Suppressor macrophage treated with lipopolysaccharide for 1 hour (primary cell): ENCODE data around the gene PFN1.

Source experiments
- DNase-seq, 3 donors: peaks; one replicate each; pipeline ENCODE4 v3.0.0-alpha.2; 2020 to 2022

PFN1 gene

DNA sequence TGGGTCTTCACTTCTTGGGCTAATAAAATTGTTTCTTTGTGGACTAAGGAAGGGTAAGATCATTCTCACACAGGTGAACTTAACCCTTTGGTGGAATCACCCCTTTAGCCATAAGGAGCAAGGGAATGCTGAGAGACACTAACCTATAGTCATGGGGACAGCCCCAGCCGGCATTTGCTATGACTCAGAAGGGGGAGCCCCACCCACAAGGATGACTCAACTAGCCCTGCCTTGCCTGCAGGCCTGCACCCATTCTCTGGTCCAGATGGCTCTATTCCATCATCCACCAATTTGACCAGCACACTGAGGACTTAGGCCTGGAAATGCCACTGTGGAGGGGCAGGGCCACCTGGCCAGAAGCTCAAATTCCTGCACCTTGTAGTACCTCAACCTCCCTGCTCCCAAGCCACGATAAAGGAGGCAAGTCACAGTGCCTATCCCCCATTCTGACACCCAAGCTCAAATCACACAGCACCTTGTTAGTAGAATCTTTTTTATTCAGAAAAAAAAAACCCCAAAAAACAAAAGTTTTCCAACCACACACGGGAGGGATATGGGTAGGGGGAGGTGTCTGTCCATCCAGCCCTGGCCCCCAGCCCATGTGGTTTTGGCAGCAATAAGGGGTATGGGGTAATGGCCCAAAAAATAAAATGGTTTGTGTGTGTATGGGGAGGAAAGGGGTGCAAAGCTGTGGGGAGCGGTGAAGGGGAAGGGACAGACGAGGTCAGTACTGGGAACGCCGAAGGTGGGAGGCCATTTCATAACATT lies 3.0 kb downstream of the PFN1 start:
- DNase-seq: peak; percentile 95 to 97 (median 95)

DNA sequence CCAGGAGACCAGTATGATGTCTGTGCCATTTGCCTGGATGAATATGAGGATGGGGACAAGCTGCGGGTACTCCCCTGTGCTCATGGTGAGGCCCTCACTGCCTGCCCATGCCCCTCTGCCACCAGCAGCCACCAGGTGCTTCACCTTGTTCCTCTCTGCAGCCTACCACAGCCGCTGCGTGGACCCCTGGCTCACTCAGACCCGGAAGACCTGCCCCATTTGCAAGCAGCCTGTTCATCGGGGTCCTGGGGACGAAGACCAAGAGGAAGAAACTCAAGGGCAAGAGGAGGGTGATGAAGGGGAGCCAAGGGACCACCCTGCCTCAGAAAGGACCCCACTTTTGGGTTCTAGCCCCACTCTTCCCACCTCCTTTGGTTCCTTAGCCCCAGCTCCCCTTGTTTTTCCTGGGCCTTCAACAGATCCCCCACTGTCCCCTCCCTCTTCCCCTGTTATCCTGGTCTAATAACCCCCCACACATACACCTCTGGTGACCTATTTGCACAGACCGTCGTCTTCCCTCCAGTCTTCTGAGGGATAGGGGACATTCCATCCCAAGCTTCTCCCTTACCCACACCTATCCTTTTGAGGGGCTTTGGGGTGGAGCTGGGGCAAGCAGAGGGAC lies 3.7 kb downstream of the PFN1 start:
- DNase-seq: no peak

DNA sequence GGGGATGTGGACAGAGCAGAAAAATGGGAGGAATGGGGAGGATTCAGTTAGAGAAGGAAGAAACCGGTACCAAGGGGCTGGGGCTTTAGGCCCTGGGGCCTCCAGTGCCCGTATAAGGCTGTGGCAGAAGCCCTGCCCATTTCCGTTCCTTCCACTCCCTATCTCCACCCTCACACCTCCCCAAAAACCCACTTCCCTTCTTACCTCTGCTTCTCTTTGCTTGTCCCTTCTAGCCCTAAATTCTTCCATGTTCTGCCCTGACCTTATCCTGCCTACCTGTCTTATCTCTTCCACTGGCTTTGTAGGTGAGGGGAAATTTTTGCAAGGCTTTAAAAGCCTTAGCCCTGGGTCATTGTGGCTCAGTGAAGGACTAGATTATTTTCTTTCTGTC lies 4.2 kb downstream of the PFN1 start:
- DNase-seq: no peak

DNA sequence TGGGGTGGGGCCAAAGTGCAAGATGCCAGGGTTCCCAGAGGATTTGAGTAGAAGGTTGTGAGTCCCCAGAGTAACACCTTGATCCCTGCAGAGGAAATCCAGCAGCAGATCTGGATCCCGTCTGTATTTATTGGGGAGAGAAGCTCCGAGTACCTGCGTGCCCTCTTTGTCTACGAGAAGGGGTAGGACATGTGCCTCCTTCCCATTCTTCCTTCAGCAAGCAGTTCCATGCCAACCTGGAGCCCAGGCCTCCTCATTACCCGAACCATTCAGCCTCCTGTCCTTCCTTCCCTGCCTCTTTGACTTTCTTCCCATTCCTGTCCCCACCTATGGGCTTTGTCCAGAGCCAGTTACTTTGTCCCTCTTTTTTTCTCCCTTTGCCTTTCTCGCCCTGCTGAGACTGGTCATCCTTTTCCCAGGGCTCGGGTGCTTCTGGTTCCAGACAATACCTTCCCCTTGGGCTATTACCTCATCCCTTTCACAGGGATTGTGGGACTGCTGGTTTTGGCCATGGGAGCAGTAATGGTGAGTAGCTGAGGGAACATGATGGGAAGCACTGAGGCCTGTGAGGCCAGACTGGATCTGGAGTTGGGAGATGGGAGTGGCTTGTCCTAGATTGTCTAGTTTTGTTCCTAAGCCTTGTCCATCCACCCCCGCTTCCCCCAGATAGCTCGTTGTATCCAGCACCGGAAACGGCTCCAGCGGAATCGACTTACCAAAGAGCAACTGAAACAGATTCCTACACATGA lies 5.4 kb downstream of the PFN1 start:
- no peak for DNase-seq

DNA sequence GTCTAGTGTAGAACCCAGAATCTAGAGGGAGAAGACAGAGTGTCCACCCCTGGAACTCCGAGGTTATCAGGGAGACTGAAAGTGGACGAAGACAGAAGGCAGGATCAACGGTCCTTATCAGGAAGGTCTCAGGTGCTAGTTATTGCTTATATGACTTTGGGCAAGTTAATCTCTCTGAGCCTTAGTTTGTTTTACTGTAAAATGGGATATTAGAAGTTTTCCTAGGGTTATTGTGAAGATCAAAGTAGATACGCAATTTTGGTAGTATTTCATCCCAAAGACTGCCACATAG lies 7.1 kb downstream of the PFN1 start:
- DNase-seq: no peak

DNA sequence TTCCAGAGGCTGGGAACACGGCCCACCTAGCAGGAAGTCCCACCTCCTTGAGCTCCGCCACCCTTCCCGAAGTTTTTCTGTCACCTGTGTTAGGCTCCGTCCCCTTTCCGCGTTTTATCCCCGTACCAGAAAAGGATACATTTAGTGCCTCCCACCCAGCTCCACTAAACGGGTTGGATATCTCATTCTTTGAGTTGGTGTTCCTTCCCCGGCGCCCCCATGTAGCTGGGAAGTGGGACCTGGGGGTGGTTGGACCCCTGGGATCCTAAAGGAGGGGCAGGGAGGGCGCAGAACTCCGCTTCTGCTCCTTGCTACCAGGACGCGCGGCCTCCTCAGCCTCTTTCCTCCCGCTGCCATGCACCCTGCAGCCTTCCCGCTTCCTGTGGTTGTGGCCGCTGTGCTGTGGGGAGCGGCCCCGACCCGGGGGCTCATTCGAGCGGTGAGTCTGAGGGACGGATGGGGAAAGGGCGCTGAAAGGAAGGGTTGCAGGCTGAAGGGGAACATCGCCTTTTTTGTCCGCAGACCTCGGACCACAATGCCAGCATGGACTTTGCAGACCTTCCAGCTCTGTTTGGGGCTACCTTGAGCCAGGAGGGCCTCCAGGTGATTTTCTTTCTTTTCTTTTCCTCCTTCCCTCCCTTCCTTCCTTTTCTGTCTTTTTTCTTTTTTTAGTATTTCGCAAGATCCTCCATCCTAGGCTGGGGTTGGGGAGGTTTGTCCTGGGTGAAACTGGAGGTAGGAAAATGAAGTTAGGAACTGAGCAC lies 7.6 kb downstream of the PFN1 start:
- peak in 1 of 3 donors; percentile 42 for DNase-seq

DNA sequence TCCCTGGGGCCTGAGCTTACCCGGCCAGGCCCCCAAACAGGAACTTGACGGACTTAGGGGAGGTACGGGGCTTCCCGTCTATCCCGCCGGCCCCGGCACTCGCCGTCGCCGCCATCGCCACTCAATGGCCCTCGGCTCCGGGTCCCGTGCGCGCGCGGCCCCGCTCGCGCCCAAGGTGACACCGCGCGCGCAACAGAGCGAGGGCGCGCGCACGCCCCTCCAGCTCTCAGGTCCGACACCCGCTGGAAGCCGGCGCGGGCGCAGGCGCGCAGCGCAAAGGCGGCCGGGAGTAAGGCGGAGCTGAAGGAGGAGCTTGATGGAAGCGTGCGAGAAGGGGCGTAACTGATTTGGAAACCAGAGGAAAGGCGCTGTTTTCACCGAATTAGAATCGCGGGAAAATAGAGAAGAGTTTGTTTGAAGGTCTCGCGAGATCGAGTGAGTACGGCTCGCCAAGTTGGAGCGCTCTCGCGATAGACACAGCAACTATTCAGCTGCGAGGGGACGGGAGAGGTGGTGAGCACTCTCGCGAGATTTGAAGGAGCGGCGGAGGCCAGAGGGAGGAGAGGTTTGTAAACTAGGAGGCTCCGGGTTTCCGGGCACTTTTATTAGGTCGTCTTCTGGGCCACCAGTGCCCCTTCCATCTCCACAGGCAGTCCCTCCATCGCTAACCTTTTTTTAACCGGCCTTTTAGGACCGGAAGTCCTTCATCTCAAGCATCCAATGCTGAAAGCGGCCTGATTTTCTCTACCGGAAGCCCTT lies 8.4 kb downstream of the PFN1 start, which contains the start of the genes RNF167 and SLC25A11:
TSS of gene RNF167 (plus strand) at position 473 of the 759 bp plus-strand sequence. CDS start 642 bp downstream, outside the sequence.
TSS of gene SLC25A11 (minus strand) at position 251 of the 759 bp plus-strand sequence. CDS start at position 115, 136 bp downstream.
- peak; percentile 97 to 100 (median 100) for DNase-seq

DNA sequence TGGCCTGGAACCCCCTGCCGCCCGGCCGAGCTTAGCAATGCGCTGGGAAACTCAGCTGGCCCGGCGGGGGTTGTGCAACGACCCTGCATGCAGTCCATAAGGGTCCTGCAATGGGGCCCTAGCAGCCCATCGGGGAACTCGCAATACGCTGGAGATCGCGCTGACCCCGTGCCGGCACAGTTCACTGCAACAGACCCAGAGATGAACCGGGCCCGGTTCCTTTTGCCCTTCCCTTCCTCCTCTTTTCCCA lies 8.9 kb downstream of the PFN1 start:
- DNase-seq: no peak

DNA sequence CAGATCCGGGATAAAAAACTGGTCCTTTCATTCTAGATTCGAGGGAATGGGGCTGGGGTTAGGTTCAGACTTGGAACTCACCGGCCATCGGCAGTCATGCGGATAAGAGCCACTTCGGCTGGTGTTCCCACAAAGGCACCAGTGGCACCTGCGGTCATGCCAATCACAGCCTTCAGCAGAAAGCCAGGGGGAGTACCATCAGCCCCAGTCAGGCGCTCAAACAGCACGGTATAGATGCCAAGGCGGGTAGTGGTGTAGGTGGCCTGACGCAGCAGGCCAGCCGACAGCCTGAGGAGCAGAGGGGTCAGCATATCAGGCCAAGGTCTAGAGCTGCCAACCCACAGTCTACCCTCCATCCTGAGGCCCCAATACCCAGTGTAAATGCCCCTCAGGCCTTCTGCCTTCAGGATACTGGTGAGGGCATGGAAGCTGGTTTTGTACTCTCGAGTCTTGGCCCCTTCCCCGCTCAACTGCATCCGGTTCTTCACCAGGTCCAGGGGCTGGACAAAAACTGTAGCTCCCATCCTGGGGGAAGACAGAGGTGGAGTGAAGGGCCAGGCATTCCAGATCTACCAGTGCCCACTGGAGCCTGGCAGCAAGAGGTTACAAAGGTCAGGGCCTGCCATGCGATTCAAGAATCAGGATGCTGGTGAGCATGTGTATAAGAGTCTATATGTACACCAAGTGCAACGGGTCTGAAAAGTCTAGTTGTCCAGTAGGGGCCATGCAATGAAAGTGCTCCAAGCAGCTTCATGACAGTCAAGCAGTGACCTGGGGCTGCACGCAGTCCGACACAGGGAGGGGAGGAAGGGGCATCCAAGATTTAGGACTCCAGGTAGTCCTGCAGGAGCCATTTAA lies 9.4 kb downstream of the PFN1 start:
- no peak for DNase-seq

DNA sequence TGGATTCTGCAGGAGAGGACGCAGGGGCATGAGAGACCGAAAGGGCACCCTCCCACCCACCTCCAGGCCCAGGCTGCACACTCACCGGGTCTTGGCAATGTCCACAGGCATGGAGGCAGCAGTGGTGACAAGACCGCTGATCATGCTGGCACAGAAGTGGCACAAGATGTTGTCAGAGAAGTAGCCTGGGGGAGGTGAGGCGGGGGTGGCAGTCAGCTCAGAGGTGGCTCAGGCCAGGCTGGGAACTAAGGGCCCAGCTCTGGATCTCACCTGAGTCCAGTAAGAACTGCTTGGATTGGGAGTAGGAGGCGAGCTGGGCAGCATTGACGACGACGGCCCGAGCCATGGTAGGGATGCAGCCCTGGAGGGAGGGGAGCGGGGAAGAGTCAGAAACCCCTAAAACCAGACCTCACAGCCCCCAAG lies 10.2 kb downstream of the PFN1 start:
- DNase-seq: no peak

DNA sequence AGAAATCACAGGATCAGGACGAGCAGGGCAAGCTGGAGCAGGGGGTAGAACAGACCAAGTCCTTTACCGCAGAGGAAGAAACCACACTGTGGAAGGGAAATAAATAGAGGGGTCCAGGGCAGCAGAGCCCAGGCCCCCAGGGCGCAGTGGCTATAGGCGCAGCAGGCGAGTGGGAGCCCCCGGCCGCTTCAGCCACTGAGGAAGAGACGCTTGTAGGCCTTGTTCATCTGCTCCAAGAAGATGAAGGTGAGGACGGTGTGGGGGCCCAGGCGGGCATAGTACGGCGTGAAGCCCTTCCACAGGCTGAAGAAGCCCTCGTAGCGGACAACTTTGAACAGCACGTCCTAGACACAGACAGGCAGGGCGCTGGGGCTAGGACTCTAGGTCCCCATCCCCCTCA lies 10.8 kb downstream of the PFN1 start:
- DNase-seq: no peak

DNA sequence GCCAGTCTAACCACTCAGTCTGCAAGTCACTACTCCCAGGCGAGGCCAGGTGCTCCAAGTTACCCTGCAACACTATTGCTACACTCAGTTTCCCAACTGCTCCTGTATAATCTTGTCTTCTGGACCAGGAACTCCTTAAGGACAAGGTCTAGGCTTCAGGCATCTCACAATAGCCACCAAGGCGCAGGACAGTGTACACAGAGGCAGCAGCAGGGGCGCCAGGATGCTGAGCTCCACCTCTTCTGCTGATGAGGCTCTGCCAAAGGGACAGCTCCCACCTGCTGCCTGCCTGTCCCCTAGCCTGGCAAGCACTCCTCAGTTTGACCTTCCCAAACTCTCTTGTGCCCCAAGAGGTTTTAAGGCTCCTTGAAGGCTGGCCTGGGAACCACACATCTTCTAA lies 11.9 kb downstream of the PFN1 start:
- DNase-seq: no peak

DNA sequence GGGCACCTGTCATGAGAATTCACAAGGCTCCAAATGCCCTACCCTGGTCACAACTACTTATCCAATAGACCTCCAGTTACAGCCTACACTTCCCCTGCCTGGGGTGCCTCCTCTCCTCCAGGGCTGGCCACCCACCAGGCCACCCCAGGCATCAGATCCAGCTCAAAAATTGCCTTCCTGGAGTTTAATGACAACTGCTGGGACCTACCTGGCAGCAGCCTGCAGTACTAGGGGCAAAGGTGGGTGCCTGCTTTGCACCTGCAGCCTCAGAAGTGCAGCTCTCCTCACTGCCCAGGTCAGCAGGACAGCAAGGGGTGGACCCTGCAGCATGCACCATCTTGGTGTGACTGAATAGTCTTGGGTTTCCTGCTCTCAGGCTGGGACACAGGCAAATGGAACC lies 12.7 kb downstream of the PFN1 start:
- DNase-seq: no peak

DNA sequence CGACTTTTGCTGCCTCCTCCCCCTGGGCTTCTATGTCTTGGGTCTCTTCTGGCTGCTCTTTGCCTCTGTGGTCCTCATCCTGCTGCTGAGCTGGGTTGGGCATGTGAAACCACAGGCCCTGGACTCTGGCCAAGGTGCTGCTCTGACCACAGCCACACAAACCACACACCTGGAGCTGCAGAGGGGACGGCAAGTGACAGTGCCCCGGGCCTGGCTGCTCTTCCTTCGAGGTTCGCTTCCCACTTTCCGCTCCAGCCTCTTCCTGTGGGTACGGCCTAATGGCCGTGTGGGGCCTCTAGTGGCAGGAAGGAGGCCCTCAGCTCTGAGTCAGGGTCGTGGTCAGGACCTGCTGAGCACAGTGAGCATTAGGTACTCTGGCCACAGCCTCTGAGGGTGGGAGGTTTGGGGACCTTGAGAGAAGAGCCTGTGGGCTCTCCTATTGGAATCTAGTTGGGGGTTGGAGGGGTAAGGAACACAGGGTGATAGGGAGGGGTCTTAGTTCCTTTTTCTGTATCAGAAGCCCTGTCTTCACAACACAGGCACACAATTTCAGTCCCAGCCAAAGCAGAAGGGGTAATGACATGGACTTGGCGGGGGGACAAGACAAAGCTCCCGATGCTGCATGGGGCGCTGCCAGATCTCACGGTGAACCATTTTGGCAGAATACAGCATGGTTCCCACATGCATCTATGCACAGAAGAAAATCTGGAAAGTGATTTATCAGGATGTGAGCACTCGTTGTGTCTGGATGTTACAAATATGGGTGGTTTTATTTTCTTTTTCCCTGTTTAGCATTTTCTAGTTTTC lies 14.0 kb downstream of the PFN1 start:
- DNase-seq: peak; percentile 66 to 79 (median 67)

DNA sequence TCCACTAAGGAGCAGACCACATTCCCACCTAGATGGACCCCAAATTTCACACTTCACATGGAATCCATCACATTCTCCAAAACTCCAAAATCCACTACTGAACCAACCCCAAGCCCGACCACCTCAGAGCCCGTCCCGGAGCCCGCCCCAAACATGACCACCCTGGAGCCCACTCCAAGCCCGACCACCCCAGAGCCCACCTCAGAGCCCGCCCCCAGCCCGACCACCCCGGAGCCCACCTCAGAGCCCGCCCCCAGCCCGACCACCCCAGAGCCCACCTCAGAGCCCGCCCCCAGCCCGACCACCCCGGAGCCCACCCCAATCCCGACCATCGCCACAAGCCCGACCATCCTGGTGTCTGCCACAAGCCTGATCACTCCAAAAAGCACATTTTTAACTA lies 14.7 kb downstream of the PFN1 start:
- no peak for DNase-seq

DNA sequence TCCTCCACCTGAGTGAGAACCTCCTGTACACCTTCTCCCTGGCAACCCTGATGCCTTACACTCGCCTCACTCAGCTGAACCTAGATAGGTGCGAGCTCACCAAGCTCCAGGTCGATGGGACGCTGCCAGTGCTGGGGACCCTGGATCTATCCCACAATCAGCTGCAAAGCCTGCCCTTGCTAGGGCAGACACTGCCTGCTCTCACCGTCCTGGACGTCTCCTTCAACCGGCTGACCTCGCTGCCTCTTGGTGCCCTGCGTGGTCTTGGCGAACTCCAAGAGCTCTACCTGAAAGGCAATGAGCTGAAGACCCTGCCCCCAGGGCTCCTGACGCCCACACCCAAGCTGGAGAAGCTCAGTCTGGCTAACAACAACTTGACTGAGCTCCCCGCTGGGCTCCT lies 15.6 kb downstream of the PFN1 start:
- DNase-seq: no peak

DNA sequence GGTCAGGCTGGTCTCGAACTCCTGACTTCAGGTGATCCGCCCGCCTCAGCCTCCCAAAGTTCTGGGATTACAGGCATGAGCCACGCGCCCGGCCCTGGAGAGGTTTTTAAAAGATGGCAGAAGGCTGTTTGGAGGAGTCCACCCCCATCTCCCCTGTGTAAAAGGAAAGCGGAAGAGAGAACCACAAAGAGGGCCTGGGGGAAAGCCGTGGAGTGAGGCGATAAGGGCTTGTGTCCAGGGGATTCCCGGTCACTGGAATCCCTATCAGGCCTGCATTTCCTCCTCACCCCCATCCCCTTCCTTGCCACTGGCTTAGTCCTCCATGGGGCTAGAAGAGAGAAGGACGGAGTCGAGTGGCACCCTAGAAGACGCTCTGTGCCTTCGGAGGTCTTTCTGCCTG lies 16.4 kb downstream of the PFN1 start, which contains the start of gene GP1BA:
TSS of gene GP1BA (plus strand) at position 315 of the 400 bp plus-strand sequence. CDS start 328 bp downstream, outside the sequence.
- DNase-seq: peak; percentile 73 to 85 (median 83)

DNA sequence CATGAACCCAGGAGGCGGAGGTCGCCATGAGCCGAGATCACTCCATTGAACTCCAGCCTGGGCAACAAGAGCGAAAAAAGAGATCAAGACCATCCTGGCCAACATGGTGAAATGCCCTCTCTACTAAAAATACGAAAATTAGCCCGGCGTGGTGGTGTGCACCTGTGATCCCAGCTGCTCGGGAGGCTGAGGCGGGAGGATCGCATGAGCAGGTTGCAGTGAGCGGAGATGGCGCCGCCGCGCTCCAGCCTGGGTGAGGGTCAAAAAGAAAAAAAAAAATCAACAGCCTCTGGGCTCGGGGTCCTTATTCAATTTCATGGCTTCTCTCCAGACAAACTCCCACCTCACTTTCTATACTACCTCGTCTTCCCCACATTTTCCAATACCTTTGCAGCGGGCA lies 19.4 kb downstream of the PFN1 start:
- DNase-seq: no peak

DNA sequence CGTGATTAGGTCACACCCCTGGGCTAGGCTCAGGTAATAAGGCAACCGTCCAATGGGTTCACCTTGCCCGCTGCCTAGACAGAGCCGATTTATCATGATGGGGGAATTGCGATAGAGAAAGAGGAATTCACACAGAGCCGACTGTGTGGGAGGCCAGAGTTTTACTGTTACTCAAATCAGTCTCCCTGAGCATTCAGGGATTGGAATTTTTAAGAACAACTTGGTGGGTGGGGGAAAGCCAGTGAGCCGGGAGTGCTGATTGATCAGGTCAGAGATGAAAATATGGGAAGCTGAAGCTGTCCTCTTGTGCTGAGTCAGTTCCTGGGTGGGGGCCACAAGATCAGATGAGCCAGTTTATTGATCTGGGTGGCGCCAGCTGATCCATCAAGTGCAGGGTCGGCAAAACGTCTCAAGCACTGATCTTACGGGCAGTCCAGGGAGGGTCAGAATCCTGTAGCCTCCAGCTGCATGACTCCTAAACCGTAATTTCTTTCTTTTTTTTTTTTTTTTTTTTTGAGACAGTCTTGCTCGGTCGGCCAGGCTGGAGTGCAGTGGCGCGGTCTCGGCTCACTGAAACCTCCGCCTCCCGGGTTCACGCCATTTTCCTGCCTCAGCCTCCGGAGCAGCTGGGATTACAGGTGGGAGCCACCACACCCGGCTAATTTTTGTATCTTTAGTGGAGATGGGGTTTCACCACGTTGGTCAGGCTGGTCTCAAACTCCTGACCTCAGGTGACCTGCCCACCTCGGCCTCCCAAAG lies 21.6 kb downstream of the PFN1 start:
- DNase-seq: peak in 2 of 3 donors; percentile 80 to 94

DNA sequence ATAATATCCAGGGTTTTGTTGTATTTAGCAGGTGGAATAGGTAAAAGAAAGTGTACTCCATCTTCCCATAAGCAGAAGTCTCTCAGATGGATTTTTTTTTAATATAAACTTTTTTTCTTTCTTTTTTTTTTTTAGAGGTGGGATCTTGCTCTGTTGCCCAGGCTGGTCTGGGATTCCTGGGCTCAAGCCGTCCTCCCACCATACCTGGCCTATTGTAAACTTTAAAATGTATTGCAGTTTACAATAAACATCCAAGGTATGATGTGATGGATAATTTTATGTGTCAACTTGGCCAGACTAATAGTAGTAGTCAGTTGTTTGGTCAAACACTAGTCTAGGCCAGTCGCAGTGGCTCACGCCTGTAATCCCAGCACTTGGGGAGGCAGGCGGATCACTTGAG lies 27.0 kb downstream of the PFN1 start:
- no peak for DNase-seq
